Stimulated activated CD4-positive, alpha-beta T cell treated with anti-CD3 and anti-CD28 coated beads, TNF-alpha, amount 100 ng/mL, for 48 hours (primary cell): ENCODE data around the gene RGR.
A peak's percentile ranks its signal among the peaks of the same experiment; 100 is the strongest.

ENCODE experiments used
- DNase-seq, 3 donors: peaks; one replicate each; pipeline ENCODE4 v3.0.0-alpha.2; 2020; ENCODE audit warnings: low read depth in 3 of 3

The RGR gene, protein sequence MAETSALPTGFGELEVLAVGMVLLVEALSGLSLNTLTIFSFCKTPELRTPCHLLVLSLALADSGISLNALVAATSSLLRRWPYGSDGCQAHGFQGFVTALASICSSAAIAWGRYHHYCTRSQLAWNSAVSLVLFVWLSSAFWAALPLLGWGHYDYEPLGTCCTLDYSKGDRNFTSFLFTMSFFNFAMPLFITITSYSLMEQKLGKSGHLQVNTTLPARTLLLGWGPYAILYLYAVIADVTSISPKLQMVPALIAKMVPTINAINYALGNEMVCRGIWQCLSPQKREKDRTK

DNA sequence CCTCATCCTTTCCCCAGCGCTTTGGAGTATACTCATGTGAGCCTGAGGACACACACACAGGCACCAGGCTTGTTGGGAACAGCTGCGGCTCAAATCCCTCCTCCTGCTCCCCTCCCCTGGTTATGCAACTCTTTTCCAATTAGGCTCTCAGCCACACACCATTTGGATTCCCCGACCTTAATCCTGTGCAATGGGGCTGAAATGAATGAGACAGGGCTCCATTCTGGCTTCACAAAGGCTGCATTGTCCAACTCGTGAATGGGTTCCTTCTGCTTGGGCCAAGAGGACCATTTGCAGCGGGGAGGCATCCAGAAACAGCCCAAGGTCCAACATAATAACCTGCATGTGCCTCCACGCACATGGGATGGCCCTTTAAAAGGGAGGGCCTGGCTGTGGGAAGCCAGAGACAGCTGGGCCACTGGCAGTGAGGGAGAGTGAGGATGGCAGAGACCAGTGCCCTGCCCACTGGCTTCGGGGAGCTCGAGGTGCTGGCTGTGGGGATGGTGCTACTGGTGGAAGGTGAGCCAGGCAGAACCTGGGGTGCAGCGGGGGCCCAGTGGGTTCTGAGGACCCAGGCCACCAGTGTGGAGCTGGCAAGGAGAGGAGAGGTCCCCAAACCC lies at the start of gene RGR:
Gene RGR, plus strand, starts transcription at position 403 of the 620 bp plus-strand sequence. Its CDS starts 38 bp downstream, at position 441.
- DNase-seq, result no peak

DNA sequence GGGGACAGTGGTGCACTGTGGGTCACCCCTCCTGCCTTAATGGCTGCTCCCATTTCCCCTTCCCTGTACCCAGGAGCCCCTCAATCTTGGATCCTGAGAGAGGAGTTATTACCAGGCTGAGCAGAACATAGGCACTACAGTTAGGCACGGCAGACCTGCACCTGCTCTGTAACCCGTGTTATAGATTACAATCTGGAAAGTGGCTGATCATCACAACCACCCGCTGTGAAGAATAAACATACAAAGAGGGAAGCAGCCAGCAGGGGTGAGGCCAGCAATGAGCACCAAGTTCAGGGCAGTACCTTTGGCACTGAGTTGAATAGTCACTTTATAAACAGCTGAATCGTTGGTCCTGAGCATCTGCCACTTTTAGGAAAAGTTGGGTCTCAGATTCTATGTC lies 48.8 kb upstream of the RGR start:
- no peak for DNase-seq

DNA sequence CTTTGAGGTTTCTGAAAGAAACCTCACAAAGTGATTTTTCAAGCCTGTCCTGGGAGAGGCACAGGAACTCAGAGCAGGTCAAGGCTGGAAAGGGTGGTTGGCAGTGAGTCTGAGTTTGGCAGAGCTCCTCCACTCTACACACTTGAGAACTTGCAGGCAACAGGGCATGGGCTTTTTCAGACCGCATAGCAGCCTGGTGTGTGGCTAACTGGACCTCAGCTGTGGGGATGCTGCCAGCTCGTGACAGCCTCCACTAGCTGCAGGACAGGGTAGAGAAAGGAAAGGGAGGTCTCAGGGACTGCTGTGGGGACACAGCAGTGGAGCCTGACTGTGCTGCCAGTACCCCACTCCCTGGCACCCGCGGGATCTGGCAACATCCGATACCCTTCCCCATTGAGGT lies 47.9 kb upstream of the RGR start:
- DNase-seq, result no peak

DNA sequence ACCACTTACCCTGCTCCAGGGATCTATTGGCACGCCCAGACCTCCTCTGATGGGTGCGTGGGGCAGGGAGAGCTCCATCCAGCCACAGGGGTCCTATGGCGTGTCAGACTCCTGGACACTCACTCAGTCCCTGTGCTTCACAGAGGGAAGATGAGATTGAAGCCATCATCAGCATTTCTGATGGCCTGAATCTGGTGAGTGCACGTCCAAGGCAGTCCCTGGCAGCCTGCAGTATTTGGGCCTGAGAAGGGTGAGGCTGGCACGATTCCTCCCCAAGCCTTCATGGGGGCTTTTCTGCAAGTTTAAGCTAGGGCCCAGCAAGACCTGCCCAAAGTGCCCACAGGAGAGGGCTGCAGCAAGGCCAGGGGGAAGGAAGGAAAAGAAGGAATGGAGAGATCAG lies 47.2 kb upstream of the RGR start:
- no peak for DNase-seq

DNA sequence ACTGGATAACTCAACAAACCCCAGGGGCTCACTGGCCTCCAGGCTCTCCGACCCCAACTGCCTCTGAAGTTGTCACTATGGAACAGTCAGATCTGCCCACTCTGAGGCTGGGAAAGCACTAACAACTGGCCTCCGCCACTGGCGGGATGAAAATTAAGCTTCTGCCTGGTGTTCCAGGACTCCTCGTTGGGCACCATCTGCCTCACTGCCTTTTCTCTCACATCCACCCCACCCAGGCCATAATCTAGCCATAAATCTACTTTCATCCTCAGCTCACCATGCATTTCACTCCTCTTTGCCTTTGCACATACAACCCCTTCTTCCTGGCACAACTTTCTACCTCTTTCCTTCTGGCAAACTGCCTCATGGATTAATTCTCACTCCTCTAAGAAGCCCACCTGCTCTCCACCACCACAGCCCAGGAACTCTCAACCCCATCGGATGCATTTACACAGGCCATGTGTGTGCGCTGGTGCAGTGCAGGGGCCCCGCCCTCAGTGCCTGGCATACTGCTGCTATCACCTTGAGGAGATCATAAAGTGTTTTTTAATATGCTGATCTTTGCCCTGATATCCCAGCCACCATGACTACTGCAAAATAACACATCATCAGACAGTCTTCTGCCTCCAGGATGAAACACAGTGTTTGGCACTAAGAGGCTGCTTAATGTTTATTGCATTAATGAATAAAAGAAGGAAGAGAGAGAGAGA lies 46.5 kb upstream of the RGR start:
- no peak for DNase-seq

DNA sequence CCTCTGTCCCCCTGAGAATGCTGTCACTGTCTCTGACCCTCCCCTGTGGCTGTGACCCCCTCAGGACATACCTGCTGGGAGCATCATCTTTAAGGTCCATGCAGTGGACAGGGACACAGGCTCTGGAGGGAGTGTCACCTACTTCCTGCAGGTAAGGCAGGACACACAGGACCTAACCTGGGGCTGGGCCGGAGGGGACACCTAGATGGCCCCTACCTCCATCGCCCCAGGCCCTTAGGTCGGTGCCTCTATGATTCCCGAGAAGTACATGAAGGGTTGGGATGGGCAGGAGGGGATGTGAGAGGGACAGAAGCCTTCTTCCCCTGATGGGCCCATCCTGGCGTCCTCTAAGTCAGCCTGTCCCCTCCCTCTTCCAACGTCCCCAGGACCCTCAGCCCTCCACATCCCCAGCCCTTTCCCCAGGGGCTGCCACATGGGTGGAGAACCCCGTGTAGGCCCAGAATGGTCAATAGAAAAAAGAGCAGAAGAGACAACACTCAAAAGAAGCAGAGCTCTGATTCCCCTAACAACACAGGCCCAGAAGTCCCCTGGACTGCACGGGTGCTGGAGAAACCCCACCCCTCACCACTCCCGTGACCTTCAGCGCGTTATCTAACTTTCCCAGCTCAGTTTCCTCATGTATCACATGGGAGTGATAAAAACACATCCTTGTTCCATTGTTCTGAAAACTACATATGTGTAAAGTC lies 44.2 kb upstream of the RGR start:
- DNase-seq, result no peak

DNA sequence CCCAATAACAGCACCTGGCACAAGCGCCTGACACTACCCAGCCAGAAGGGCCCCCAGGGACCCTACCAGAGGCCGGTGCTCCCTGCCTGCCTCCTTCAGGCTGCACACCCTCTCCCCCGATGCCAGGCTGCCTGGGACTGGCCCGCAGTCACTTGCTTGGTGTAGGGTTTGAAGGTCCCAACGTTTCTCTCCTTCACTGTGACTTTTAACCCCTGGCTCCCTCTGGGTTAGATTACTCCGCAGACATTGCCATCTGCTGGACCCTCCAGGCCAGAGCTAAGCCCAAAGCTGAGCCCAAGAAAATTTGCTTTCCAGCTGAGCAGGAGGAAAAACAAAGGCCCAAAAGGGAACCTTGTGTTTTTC lies 43.6 kb upstream of the RGR start:
- DNase-seq, result no peak

DNA sequence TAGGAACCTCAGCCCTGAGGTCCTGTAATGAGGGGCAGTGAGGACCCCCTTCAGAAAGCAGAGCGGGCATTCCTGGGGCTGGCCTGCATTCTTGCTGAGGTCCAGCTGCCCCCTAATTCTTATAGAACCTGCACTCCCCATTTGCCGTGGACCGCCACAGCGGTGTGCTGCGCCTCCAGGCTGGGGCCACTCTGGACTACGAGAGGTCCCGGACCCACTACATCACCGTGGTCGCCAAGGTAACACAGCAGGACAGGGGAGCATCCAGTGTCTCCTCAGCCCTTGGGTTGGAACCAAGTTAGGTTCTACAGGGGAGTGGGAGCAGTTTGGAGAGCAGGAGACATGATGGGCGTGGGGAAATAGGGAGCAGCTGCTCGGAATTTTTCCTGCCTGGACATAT lies 43.2 kb upstream of the RGR start:
- DNase-seq, result no peak

DNA sequence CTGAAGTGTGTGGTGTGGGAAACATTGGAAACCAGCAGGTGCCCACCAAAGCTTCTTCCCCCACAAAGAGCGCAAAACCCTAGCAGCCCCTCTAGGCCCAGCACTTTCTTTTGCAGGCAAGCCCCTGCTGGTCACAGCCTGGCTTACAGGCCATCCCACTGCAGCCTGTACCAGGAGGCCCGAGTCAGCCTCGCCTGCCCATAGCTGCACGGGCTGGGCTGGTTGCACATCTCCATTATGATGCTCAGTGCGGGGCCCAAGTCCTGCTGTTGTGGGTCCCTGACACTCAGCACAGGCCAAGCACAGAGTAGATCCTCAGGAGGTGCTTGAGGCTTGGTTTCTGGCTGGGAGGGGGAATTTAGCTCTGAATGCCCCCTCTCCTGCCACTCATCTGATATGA lies 42.5 kb upstream of the RGR start:
- DNase-seq, result no peak

DNA sequence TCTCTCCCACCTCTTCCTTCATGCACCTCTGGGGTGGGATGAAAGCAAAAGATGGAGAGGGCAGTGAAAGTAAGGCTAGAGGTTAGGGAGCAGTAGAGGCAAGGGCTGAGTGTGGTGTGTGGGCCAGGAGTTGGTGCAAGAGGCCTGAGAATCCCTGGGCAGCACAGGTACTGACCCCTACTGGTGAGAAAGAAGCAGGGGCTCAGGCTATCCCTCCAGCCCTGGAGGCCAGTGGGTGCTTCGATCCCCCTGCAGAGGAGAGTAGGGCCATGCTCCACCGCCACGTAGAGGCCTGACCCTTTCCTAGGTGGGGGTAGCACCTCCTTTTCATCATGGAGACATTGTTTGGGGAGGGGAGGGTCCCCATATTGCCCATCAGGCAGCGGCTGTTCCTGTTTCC lies 40.7 kb upstream of the RGR start:
- DNase-seq, result no peak

DNA sequence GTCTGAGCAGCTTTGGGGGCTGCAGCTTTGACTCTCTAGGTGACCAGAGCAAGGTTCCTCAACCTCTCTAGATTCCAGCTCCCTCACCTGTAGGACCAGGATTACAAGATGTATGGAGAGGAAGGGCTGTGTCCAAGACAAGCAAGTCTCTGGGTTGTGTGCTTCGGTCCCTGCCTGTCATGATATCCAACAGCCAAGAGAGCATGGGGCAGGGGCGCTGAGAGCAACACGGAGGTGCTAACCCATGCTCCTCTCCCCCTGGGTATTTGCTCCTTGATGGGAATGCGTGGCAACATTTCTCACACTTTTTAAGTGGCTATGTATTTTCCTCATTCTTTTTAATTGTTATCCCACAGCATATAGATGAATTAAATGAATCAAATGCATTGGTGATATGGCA lies 40.2 kb upstream of the RGR start:
- no peak for DNase-seq

DNA sequence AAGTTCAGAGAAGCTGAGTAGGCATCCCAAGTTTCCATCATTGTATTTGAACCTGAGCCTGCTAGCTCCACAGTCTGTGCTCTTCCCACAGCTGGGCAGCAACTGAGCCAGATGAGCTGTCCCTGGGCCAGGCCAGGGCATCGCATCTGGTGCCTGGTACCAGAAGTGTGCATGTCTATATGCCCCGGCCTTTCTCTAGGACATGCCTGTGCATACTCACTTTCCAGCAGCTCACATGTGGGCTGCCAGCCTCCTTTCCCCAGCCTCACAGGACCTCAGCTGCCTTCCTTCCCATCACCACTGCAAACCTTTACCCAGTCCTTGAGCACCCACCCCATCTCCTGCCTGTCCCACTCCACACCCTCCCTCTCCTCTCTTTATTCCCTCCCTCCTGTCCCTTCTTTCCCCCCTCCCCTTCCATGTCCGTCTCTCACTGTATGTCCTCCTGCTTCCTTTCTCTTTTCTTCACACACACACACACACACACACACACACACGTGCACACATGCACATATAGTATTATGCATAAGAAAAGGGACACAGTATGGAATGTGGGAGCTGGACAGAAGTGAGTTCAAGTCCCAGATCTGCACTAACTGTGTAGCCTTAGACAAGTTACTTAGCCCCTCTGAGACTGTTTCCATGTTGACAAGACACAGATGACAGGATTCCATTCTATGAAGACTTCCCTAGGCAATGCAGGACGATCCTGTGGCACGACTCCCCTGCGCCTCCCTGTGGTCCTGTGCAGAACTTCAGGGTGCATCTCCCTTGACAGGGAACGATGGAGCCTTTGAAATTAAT lies 39.6 kb upstream of the RGR start:
- DNase-seq, result peak; percentile 36 to 55 (median 50)

DNA sequence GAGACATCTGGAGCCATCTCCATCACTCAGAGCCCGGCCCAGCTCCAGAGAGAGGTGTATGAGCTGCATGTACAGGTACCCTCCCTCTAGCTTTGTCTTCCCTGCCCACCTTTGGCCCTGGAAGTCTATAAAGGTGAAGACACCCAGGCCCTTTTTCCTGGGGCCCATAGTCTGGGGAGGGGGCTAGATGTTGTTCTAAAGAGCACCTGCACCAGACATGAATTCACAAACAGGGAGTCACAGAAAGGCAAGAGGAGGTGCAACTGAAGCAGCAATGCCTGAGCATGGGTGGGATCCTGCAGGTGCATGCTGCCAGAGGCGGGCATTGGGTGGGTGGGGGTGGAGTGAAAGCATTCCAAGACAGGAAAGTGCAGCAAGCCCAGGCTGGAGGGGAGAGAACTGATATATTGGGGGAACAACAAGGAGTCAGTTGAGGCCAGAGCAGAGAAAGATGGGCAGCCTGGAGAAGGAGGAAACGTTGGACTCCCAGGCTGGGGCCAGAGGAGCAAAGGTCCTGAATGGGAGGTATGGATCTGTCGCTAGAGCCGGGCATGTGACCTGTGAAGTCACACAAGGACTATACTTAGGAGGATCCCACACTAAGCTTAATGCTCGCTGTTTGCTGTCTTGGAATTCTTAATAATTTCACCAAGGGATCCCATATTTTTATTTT lies 38.9 kb upstream of the RGR start:
- no peak for DNase-seq

DNA sequence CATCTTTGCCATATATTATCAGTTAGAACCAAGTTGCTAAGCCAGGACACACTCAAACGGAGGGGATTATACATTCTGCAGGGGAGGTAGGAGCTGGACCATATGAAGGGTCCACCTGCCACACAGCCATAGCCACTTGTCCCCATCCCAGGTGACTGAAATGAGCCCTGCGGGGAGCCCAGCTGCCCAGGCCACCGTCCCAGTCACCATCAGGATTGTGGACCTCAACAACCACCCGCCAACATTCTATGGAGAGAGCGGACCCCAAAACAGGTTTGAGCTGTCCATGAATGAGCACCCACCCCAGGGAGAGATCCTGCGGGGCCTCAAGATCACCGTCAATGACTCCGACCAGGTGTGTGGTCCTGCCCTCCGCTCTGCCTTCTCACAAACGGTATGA lies 36.8 kb upstream of the RGR start:
- no peak for DNase-seq

DNA sequence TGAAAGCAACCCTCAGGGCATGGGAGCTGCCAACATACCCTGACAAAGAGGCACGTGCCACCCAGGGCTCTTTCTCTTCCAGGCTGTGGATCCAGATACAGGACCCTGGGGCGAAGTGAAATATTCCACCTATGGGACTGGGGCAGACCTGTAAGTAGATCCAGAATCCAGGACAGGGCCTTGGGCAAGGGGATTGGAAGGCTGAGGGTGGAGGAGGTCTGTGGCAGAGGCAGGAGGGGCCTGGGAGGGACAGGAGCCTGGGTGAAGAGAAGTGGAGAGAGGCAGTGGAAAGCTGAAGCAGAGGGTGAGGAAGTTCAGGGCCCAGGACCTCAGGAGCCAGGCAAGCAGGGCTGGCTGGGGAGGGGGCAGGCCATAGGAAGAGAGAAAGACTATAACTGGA lies 33.3 kb upstream of the RGR start:
- DNase-seq, result no peak

DNA sequence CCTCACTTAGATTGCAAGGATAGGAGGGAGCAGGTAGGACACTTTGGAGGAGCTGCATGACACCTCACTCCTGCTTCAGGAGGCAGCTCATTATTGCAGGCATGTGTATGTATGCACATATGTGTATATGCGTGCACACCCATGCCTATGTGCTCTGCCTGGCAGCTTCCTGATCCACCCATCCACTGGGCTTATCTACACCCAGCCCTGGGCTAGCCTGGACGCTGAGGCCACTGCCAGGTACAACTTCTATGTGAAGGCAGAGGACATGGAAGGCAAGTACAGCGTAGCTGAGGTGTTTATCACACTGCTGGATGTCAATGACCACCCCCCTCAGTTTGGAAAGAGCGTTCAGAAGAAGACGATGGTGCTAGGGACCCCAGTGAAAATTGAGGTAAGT lies 32.8 kb upstream of the RGR start:
- no peak for DNase-seq

DNA sequence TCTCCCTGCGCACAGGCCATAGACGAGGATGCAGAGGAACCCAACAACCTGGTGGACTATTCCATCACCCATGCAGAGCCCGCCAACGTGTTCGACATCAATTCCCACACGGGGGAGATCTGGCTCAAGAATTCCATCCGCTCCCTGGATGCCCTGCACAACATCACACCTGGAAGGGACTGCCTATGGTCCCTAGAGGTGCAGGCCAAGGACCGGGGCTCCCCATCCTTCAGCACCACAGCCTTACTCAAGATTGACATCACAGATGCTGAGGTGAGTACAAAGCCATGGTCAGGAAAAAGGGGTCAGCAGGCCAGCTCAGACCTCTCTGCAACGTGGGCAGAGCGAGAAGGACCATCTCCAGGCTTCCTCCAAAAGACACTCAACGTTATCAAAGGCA lies 31.8 kb upstream of the RGR start:
- no peak for DNase-seq

DNA sequence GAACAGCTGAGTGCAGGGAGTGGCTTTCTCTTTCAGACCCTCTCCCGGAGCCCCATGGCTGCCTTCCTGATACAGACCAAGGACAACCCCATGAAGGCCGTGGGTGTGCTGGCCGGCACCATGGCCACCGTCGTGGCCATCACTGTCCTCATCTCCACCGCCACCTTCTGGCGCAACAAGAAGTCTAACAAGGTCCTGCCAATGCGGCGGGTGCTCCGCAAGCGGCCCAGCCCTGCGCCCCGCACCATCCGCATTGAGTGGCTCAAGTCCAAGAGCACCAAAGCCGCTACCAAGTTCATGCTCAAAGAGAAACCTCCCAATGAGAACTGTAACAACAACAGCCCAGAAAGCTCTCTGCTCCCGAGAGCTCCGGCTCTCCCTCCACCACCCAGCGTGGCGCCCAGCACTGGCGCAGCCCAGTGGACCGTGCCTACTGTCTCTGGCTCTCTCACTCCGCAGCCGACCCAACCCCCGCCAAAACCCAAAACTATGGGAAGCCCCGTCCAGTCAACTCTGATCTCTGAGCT lies 30.7 kb upstream of the RGR start:
- no peak for DNase-seq

DNA sequence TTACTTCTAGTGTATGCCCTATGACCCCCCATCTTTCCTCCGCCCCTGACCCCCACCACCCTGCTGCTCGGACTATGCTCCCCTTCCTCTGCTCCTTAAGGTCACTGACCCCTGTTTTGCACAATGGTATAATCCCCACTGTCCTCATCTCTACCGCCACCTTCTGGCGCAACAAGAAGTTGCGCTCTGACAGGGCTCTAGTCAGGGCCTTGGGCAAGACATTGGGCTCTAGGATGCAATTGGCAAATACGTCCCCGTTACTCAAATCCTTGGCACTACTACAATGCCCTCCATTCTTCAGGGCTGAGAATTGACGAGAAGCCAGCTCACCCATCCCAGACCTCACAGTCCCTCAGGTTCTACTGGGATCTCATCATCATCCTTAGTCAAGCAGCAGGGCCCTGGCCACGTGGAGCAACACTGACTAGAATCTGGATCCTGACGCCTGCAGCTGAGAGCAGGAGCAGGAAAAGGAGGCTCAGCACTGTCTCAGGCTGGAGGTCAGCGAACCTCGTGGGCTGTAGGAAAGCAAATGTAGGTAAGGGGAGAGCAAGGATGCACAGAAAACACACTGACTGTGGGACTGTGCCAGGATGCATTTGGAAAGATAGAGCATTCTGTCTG lies 30.1 kb upstream of the RGR start:
- peak in 2 of 3 donors; percentile 11 to 20 for DNase-seq

DNA sequence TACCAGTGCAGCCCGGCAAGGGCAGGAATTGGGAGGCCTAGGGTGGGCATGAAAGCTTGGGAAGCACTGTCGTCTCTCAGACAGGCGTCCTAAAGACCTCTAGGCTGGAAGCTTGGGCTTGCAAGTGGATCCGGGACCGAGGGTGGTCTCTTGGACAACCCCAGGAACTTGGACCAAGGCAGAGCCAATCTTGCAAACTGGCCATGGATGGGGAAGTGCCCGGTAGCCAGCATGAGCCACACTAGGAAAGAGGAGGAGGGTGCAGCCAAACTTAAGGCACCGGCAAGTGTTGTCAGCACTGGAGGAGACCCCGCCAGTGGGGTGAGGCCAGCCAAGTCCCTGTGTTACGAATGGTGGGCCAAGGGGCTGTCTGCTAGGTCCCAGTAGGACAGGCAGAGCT lies 28.0 kb upstream of the RGR start:
- DNase-seq, result no peak

DNA sequence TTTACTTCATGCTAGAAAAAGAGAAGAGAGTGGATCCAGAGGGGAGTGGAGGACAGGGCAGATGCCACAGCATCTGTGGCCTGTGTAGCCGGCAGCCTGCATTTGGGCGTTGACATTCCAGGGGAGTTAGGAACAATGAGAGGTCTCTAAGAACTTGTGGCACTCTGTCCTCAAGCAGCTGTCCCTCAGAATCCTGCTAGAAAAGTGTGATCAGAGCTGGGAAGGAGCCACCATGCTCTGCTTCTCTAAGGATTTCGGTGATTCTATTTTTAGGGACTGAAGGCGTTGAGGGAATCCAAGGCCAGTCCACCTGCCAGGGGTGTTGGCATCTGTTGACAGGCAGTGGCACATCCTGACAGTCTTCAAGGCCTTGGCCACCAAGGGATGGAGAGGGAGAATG lies 27.1 kb upstream of the RGR start:
- no peak for DNase-seq
